Heart left ventricle (tissue), 16 donors: ENCODE measurements around the gene GPC3. TPM values are rescaled to one million over a fixed set of nuclear protein-coding genes. Genes with fewer than 3 reads are reported as not detected.

Experiments
- ATAC-seq, 4 donors: fragments of 200-7000 bp; cut with Tn5 transposase; one replicate each; pipeline ENCODE4 v1.9.1; 2020 to 2022; ENCODE audit warnings: moderate library complexity in 4 of 4, mild to moderate bottlenecking in 3 of 4, moderate number of reproducible peaks in 1 of 4
- DNase-seq, 5 donors: peaks; one replicate each; pipeline ENCODE4 v3.0.0-alpha.2; 2020
- H3K27ac ChIP-seq, 12 donors: fragments of 200-600 bp; sonication (generic) in 4 of 12; one replicate each; pipeline versions ENCODE4 v1.5.0 to v1.8.0; 2016 to 2022; ENCODE audit warnings: mild to moderate bottlenecking in 2 of 12
- H3K27me3 ChIP-seq, 9 donors: fragments of 200-600 bp; sonication (generic) in 2 of 9; one replicate each; pipeline versions ENCODE4 v1.5.1 to v1.8.0; 2016 to 2022; ENCODE audit warnings: mild to moderate bottlenecking in 3 of 9
- H3K36me3 ChIP-seq, 9 donors: fragments of 200-600 bp; sonication (generic) in 2 of 9; one replicate each; pipeline versions ENCODE4 v1.5.0 to v1.8.0; 2018 to 2022; ENCODE audit warnings: mild to moderate bottlenecking in 2 of 9
- H3K4me1 ChIP-seq, 12 donors: fragments of 200-600 bp; sonication (generic) in 4 of 12; one replicate each; pipeline versions ENCODE4 v1.5.0 to v1.8.0; 2016 to 2022; ENCODE audit warnings: mild to moderate bottlenecking in 3 of 12
- H3K4me3 ChIP-seq, 12 donors: fragments of 200-600 bp; sonication (generic) in 4 of 12; one replicate each; pipeline versions ENCODE4 v1.5.0 to v1.8.0; 2017 to 2022; ENCODE audit warnings: mild to moderate bottlenecking in 9 of 12, moderate library complexity in 4 of 12
- H3K9me3 ChIP-seq, 12 donors: fragments of 200-600 bp; sonication (generic) in 4 of 12; one replicate each; pipeline versions ENCODE4 v1.5.0 to v1.8.0; 2016 to 2022; ENCODE audit warnings: mild to moderate bottlenecking in 1 of 12
- POLR2A ChIP-seq, 2 donors: fragments of 450-650 bp; IDR thresholded peaks; one replicate each; pipeline ENCODE4 v1.6.1; 2017; ENCODE audit warnings: antibody characterized with exemption in 2 of 2, mild to moderate bottlenecking in 2 of 2, moderate library complexity in 2 of 2
- WGBS, 4 donors: extraction: QIAGEN DNeasy Blood & Tissue Kit in 2 of 4; methylation state at CpG; one replicate each; pipeline versions ENCODE4 v1.1.5 to v1.1.7; 2013 to 2018; 5-methylcytosine and 5-hydroxymethylcytosine counted together
- intact Hi-C, 10 donors: fragments of 100-400 bp; cut with DNase I; formaldehyde crosslinking; loops; one replicate each; pipeline versions ENCODE4 v1.11.1 to v1.14.2; 2022
- polyA plus RNA-seq, 2 donors: library from polyadenylated mRNA; stranded (reverse); fragments of 200-250 nt; gene quantifications; one replicate each; pipeline ENCODE4 v1.2.3, GENCODE V29; 2013
- total RNA-seq, 9 donors: library from RNA; depleted of rRNA in 2 of 9; stranded (reverse); fragments of >200 nt in 2 of 9; fragmentation: NEBNext Ultra II Directional in 3 of 9; extraction: Animal tissue kit (Norgen Biotek cat#: 25700) in 3 of 9; gene quantifications; one replicate each; pipeline versions ENCODE4 v1.1.0 to v1.2.4, GENCODE V29; 2016 to 2023
- TF ChIP-seq, protein P1 (sequence below), 12 donors: fragments of 200-600 bp; sonication (generic) in 4 of 12; IDR thresholded peaks; one replicate each; pipeline versions ENCODE4 v1.5.0 to v1.8.0; 2018 to 2022; ENCODE audit warnings: antibody characterized with exemption in 12 of 12, mild to moderate bottlenecking in 5 of 12
- donor health status: ischemic (EF 13 %, LVEDD 7.1; RV severe dilation, severe dysfunction).
- donor health status: healthy with polysubstance abuse.
- donor health status: DM: no; HTN: yes; CAD: no.
- donor health status: DM: no; HTN: no; CAD: no.
- donor health status: ischemic (EF 25% LVEDD 6.9; RV normal size, moderate dysfunction).
- donor health status: ischemic (EF 25% LVEDD 5.7; RV mildly dilated, moderate dysfunction).
- donor health status: healthy.
- donor health status: DM: yes; HTN: yes; CAD: no.
- donor health status: ischemic (EF 35%, LVEDD 5.7; RV mildly dilated, moderate dysfunction).
- donor health status: nonischemic (EF 11% LVEDD 7.7; RV severe dilation, severe dysfunction).
- donor health status: DM: yes; HTN: yes; CAD: no.
- donor health status: PGD.
- donor health status: ischemic (EF 29% LVEDD 5.4; RV normal size, mild dysfunction).
- donor health status: nonischemic (EF 23%, LVEDD 6.1; RV moderate dilation, normal function).

The GPC3 gene
- total and polyA plus RNA-seq, 11 donors = 0.19 to 16.9 (median 2.8) TPM

DNA sequence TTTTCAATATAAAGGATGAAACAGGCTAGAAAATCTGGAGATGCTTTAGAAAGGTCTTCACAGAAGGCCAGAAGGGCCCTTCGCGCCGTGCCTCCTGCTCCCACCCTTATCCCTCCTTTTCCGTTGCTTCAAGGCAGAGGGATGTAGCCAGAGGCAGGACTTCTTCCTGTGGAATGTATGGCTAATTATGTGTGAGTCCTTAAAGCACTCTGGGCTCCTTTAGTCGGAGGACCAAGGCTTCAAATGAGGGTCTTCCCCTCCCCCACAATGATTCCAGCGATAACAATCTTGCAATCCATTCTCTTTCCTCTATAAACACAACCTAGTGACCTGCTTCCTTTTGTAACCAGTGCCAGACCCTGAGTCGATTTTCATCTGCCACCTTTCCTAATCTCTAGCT is 103.5 kb downstream of the GPC3 start:
- DNase-seq = no peak
- Histone ChIP-seq H3K9me3 (no peaks in the 10 kb centered on the region), H3K27ac (no peak overlapping the region), H3K4me1 (no peaks in the 10 kb centered on the region), H3K36me3 (no peaks in the 10 kb centered on the region), H3K27me3 (peaks cover 0 to 20% (median 0%) of the 10 kb centered on the region in 9 donors), H3K4me3 (no peak overlapping the region)
- 42 to 70% (median 62%) methylated on average over 7 of the region's 7 CpGs for WGBS, 4 donors
- no peak for ATAC-seq
- TF ChIP-seq POLR2A (IDR thresholded peaks at IDR 0.05) = no peak
- TF ChIP-seq, protein P1, sequence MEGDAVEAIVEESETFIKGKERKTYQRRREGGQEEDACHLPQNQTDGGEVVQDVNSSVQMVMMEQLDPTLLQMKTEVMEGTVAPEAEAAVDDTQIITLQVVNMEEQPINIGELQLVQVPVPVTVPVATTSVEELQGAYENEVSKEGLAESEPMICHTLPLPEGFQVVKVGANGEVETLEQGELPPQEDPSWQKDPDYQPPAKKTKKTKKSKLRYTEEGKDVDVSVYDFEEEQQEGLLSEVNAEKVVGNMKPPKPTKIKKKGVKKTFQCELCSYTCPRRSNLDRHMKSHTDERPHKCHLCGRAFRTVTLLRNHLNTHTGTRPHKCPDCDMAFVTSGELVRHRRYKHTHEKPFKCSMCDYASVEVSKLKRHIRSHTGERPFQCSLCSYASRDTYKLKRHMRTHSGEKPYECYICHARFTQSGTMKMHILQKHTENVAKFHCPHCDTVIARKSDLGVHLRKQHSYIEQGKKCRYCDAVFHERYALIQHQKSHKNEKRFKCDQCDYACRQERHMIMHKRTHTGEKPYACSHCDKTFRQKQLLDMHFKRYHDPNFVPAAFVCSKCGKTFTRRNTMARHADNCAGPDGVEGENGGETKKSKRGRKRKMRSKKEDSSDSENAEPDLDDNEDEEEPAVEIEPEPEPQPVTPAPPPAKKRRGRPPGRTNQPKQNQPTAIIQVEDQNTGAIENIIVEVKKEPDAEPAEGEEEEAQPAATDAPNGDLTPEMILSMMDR (IDR thresholded peaks at IDR 0.05) = no peak
- intact Hi-C loops = no loop called here

DNA sequence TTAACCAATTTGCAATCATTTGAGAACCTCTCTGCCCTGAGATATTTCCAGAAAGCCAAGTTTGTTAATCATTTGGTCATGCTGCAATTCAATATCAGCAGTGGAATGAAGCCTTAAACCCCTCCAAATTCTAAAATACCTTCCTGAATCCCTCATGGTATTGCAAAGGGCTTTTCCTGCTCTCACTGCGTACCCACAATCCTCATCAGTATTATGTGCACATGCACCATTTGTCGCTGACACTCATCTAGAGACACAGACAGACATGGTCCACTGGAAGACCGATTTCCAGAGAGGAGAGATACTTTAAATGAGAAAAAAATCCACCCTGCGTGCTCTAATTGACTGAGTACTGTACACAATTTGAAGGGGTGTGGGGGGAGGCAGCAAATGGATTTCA is 104.4 kb downstream of the GPC3 start:
- H3K9me3 ChIP-seq = no peaks in the 10 kb centered on the region
- no peaks in the 10 kb centered on the region for H3K36me3 ChIP-seq
- H3K4me1 ChIP-seq = no peaks in the 10 kb centered on the region
- intact Hi-C loops = no loop called here
- WGBS, 4 donors = 71 to 99% (median 83%) methylated on average over 4 of the region's 4 CpGs
- H3K27me3 ChIP-seq = peaks cover 0 to 20% (median 0%) of the 10 kb centered on the region in 9 donors
- DNase-seq = no peak
- ATAC-seq = no peak
- no peak overlapping the region for H3K4me3 ChIP-seq
- TF ChIP-seq, protein P1 (IDR thresholded peaks at IDR 0.05) = no peak
- no peak for TF ChIP-seq POLR2A (IDR thresholded peaks at IDR 0.05)
- H3K27ac ChIP-seq = no peak overlapping the region

DNA sequence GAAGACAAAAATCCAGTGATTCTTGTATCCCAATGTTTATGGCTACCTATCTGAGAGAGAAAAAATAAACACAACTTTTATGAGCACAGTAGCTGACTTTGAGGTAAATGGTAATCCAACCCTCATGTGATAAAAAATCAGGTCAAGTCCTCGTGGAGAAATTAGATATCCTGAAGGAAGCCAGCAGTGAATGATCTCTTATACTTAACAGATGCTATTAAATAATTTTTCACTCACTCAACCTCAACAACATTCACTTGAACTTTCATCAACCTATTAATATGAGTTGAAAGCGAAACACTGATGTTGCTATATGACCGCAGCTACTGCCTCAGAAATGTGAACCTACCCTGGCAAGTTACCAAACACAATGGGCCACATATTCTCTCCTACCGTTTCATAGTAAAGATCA is 105.4 kb downstream of the GPC3 start:
- WGBS, 4 donors = 57 to 70% (median 60%) methylated on average over 4 of the region's 4 CpGs
- ATAC-seq (no peak), DNase-seq (no peak)
- Histone ChIP-seq H3K9me3 (no peaks in the 10 kb centered on the region), H3K36me3 (no peaks in the 10 kb centered on the region), H3K4me3 (no peak overlapping the region), H3K4me1 (no peaks in the 10 kb centered on the region), H3K27ac (no peak overlapping the region), H3K27me3 (peaks cover 0 to 20% (median 0%) of the 10 kb centered on the region in 9 donors)
- TF ChIP-seq POLR2A (IDR thresholded peaks at IDR 0.05) = no peak
- TF ChIP-seq, protein P1 (IDR thresholded peaks at IDR 0.05) = no peak
- intact Hi-C loops = no loop called here

GRCh38 chrX:133878710-133879109 is 106.7 kb downstream of the GPC3 start:
- H3K9me3 ChIP-seq = no peaks in the 10 kb centered on the region
- 75 to 90% (median 80%) methylated on average over 3 of the region's 3 CpGs for WGBS, 4 donors
- H3K36me3 ChIP-seq = no peaks in the 10 kb centered on the region
- no peak overlapping the region for H3K27ac ChIP-seq
- intact Hi-C loops = no loop called here
- H3K4me3 ChIP-seq = no peak overlapping the region
- TF ChIP-seq POLR2A (IDR thresholded peaks at IDR 0.05) = no peak
- TF ChIP-seq, protein P1 (IDR thresholded peaks at IDR 0.05) = no peak
- DNase-seq = no peak
- peaks cover 0 to 20% (median 0%) of the 10 kb centered on the region in 9 donors for H3K27me3 ChIP-seq
- no peak for ATAC-seq
- no peaks in the 10 kb centered on the region for H3K4me1 ChIP-seq
